Measurements from ENCODE around the gene SCG2. TPM values are rescaled to one million over a fixed set of nuclear protein-coding genes. Genes with fewer than 3 reads are reported as not detected.

Gene SCG2
- total RNA-seq, 1 donor from 2014 or later: 154 TPM

DNA sequence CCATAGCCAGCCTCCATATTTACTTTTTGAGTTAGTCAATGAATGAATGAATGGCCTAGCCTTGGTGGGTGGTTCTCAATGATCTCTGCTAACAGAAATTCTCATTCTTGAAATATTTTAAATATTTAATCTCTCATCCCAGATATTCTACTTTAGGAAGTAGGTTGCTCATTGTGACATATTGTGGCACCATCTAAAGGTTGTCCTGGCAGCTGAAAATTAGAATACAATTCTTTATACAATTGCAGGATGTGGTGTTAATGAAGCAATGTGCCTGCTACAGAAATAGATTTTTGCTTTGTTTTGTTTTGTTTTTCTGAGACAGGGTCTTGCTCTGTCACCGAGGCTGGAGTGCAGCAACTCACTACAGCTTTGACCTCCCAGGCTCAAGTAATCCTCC lies 35.8 kb downstream of the SCG2 start:
- TF ChIP-seq, protein P1, sequence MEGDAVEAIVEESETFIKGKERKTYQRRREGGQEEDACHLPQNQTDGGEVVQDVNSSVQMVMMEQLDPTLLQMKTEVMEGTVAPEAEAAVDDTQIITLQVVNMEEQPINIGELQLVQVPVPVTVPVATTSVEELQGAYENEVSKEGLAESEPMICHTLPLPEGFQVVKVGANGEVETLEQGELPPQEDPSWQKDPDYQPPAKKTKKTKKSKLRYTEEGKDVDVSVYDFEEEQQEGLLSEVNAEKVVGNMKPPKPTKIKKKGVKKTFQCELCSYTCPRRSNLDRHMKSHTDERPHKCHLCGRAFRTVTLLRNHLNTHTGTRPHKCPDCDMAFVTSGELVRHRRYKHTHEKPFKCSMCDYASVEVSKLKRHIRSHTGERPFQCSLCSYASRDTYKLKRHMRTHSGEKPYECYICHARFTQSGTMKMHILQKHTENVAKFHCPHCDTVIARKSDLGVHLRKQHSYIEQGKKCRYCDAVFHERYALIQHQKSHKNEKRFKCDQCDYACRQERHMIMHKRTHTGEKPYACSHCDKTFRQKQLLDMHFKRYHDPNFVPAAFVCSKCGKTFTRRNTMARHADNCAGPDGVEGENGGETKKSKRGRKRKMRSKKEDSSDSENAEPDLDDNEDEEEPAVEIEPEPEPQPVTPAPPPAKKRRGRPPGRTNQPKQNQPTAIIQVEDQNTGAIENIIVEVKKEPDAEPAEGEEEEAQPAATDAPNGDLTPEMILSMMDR (IDR thresholded peaks at IDR 0.05; ENCODE audit: unreplicated experiment): no peak
- no peaks in the 10 kb centered on the region for H3K36me3 Mint-ChIP-seq (ENCODE audit: insufficient read depth)
- H3K27me3 Mint-ChIP-seq: peaks cover 8% of the 10 kb centered on the region

DNA sequence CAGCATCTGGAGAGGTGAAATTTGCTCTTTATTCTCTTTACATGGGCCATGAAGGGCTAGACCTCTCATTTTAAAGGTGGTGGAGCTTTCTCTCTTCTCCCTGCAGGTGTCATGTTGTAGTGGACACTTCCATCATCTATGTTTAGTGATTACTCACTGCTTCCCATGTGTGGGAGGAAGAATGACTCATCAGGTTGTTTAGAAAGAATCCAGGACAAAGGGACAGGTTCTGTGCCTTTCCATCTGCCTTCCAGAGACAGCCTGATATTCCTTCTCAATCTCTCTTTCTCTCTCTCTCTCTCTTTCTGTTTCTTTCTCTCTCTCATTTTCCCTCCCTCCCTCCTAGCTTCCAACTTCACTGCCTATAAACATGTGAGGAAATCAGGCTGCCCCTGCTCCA lies 38.7 kb downstream of the SCG2 start:
- Mint-ChIP-seq H3K4me1 (ENCODE audit: low read depth) (peaks cover 3% of the 10 kb centered on the region), H3K4me3 (ENCODE audit: low read depth) (no peak overlapping the region), H3K27ac (no peak overlapping the region), H3K27me3 (no peaks in the 10 kb centered on the region), H3K36me3 (ENCODE audit: insufficient read depth) (no peaks in the 10 kb centered on the region), H3K9me3 (ENCODE audit: low read depth) (no peaks in the 10 kb centered on the region)
- no peak for DNase-seq (ENCODE audit: low spot score, unreplicated experiment)
- TF ChIP-seq, protein P1 (IDR thresholded peaks at IDR 0.05; ENCODE audit: unreplicated experiment): no peak

More for the DNA sequence above, 35.8 kb downstream of the SCG2 start:
- H3K27ac Mint-ChIP-seq: no peak overlapping the region
- H3K4me3 Mint-ChIP-seq (ENCODE audit: low read depth): no peak overlapping the region
- no peaks in the 10 kb centered on the region for H3K9me3 Mint-ChIP-seq (ENCODE audit: low read depth)
- H3K4me1 Mint-ChIP-seq (ENCODE audit: low read depth): no peaks in the 10 kb centered on the region
- DNase-seq (ENCODE audit: low spot score, unreplicated experiment): no peak

DNA sequence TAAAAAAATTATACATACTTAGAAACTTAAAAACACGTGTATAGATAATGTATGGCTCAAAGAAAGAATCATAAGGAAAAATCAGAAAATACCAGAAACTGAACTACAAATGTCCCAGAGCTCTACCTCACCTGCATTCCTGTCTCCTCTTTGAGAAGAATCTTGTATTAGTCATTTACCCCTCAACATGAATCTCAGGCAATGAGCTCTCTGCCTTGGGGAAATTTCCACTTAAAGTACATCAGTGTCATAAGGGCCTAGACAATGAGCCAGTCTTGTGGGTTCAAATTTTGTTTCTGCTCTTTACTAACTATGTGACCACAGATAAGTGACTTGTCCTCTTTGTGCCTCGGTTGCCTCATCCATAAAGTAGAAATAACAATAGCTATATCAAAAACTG lies 40.1 kb downstream of the SCG2 start:
- peaks cover 3% of the 10 kb centered on the region for H3K4me1 Mint-ChIP-seq (ENCODE audit: low read depth)
- H3K36me3 Mint-ChIP-seq (ENCODE audit: insufficient read depth): no peaks in the 10 kb centered on the region

DNA sequence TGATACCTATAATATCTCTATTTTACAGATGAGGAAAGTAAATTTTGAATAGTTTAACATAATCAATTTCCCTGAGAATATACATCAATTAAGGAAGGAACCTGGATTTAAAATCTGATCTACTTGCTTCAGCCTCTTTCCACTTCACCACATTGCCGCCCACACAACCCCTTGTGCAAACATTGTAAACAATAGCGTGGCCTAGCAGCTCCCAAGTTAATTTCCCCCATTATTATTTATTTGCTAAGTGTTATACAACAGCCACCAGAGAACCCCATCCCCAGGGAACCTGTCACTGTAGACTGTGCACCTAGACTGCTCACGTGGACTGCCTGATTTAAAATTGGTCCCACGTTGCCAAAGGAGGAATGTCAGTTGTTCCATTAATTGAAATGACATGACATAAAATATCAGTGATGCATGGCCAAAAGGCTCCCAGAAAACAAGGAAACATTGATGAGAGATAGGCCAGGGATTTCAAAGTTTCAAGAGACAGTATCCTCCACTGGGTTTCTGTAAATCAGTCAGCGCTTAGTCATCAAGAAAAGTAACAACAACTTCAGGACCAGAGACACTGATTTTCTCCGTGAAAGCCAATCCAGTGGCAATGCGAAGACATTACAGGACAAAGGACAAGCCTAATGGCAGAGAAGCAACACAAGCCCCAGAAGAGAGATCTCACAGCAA lies 41.3 kb downstream of the SCG2 start:
- Mint-ChIP-seq H3K36me3 (ENCODE audit: insufficient read depth) (no peaks in the 10 kb centered on the region), H3K4me3 (ENCODE audit: low read depth) (no peak overlapping the region), H3K27ac (no peak overlapping the region), H3K27me3 (no peaks in the 10 kb centered on the region), H3K4me1 (ENCODE audit: low read depth) (peaks cover 3% of the 10 kb centered on the region), H3K9me3 (ENCODE audit: low read depth) (no peaks in the 10 kb centered on the region)
- DNase-seq (ENCODE audit: low spot score, unreplicated experiment): no peak
- TF ChIP-seq, protein P1 (IDR thresholded peaks at IDR 0.05; ENCODE audit: unreplicated experiment): no peak

More for the DNA sequence above, 40.1 kb downstream of the SCG2 start:
- no peak overlapping the region for H3K27ac Mint-ChIP-seq
- no peaks in the 10 kb centered on the region for H3K9me3 Mint-ChIP-seq (ENCODE audit: low read depth)
- no peak for DNase-seq (ENCODE audit: low spot score, unreplicated experiment)
- H3K4me3 Mint-ChIP-seq (ENCODE audit: low read depth): no peak overlapping the region
- H3K27me3 Mint-ChIP-seq: no peaks in the 10 kb centered on the region
- TF ChIP-seq, protein P1 (IDR thresholded peaks at IDR 0.05; ENCODE audit: unreplicated experiment): no peak

DNA sequence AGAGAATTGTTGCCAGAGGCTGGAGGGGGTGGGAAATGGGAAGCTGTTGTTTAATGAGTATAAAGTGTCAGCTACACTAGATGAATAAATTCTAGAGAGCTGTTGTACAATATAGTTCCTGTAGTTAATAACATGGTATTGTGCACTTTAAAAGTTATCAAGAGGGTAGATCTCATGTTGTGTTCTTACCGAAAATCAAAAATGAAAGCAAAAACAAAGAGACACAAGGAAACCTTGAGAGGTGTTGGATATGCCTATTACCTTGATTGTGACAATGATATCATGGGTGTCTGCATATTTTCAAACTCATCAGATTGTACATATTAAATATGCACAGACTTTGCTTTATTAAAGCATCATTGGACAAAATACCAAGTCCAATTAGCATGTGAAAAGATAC lies 43.2 kb downstream of the SCG2 start:
- H3K27me3 Mint-ChIP-seq: peaks cover 3% of the 10 kb centered on the region
- peaks cover 6% of the 10 kb centered on the region for H3K4me1 Mint-ChIP-seq (ENCODE audit: low read depth)

More for the DNA sequence above, 43.2 kb downstream of the SCG2 start:
- H3K4me3 Mint-ChIP-seq (ENCODE audit: low read depth): no peak overlapping the region
- H3K36me3 Mint-ChIP-seq (ENCODE audit: insufficient read depth): no peaks in the 10 kb centered on the region
- no peak overlapping the region for H3K27ac Mint-ChIP-seq
- TF ChIP-seq, protein P1 (IDR thresholded peaks at IDR 0.05; ENCODE audit: unreplicated experiment): no peak
- no peak for DNase-seq (ENCODE audit: low spot score, unreplicated experiment)
- no peaks in the 10 kb centered on the region for H3K9me3 Mint-ChIP-seq (ENCODE audit: low read depth)

Measured in progenitor cell of endocrine pancreas (in vitro differentiated cells).